ENCODE measurements around the gene VAT1. TPM values are rescaled to one million over a fixed set of nuclear protein-coding genes. Genes with fewer than 3 reads are reported as not detected.
"Not testable (repeated sequence)": the region's sequence is repeated elsewhere in the genome, so short reads cannot be mapped to it uniquely, and the experiment has no call there.

Gene VAT1
- 172 TPM for polyA plus RNA-seq (2013, experiment 1 of 4)
- 167 TPM for polyA plus RNA-seq (2013, experiment 2 of 4)
- 123 TPM for polyA plus RNA-seq (2013, experiment 3 of 4)
- polyA plus RNA-seq (2013, experiment 4 of 4), result 142 TPM

GRCh38 chr17:43021741-43022512 is at the start of gene VAT1:
Gene VAT1, minus strand, starts transcription at chr17:43022385. Its CDS starts 63 bp downstream, at chr17:43022322.
- H3K36me3 ChIP-seq (ENCODE audit: control insufficient read depth, insufficient read depth, low read length), result peaks cover 5% of the 10 kb centered on the region
- WGBS, 2 experiments, result 0% methylated on average over 78 to 80 of the region's 80 CpGs
- H3K9me3 ChIP-seq (ENCODE audit: control insufficient read depth, low read length), result no peaks in the 10 kb centered on the region
- no peaks in the 10 kb centered on the region for H3K27me3 ChIP-seq (ENCODE audit: control insufficient read depth, insufficient read depth, low read length, poor library complexity, severe bottlenecking)
- peaks cover 34% of the 10 kb centered on the region for H3K4me1 ChIP-seq (ENCODE audit: control insufficient read depth, insufficient read depth, low read length)
- H3K4me3 ChIP-seq (ENCODE audit: insufficient read depth, low read depth, low read length), result peak within 1 kb of the TSS; percentile 97
- peak within 1 kb of the TSS; percentile 81 for H3K27ac ChIP-seq (ENCODE audit: insufficient read depth, low read depth, low read length, poor library complexity, severe bottlenecking)

GRCh38 chr17:43070872-43071271 is 48.7 kb upstream of the VAT1 start:
- Histone ChIP-seq H3K9me3 (ENCODE audit: control insufficient read depth, low read length) (no peaks in the 10 kb centered on the region), H3K36me3 (ENCODE audit: control insufficient read depth, insufficient read depth, low read length) (peaks cover 3% of the 10 kb centered on the region), H3K27me3 (ENCODE audit: control insufficient read depth, insufficient read depth, low read length, poor library complexity, severe bottlenecking) (no peaks in the 10 kb centered on the region), H3K4me3 (ENCODE audit: insufficient read depth, low read depth, low read length) (no peak overlapping the region), H3K4me1 (ENCODE audit: control insufficient read depth, insufficient read depth, low read length) (no peaks in the 10 kb centered on the region), H3K27ac (ENCODE audit: insufficient read depth, low read depth, low read length, poor library complexity, severe bottlenecking) (no peak overlapping the region)
- 93 to 96% methylated on average over 1 of the region's 1 CpG for WGBS, 2 experiments

GRCh38 chr17:43070257-43070656 is 48.1 kb upstream of the VAT1 start:
- 90 to 97% methylated on average over 1 of the region's 1 CpG for WGBS, 2 experiments
- Histone ChIP-seq H3K36me3 (ENCODE audit: control insufficient read depth, insufficient read depth, low read length) (peaks cover 3% of the 10 kb centered on the region), H3K4me1 (ENCODE audit: control insufficient read depth, insufficient read depth, low read length) (no peaks in the 10 kb centered on the region), H3K4me3 (ENCODE audit: insufficient read depth, low read depth, low read length) (no peak overlapping the region), H3K27me3 (ENCODE audit: control insufficient read depth, insufficient read depth, low read length, poor library complexity, severe bottlenecking) (no peaks in the 10 kb centered on the region), H3K27ac (ENCODE audit: insufficient read depth, low read depth, low read length, poor library complexity, severe bottlenecking) (no peak overlapping the region), H3K9me3 (ENCODE audit: control insufficient read depth, low read length) (no peaks in the 10 kb centered on the region)

GRCh38 chr17:43069368-43069898 is 47.2 kb upstream of the VAT1 start:
- Histone ChIP-seq H3K4me1 (ENCODE audit: control insufficient read depth, insufficient read depth, low read length) (no peaks in the 10 kb centered on the region), H3K27me3 (ENCODE audit: control insufficient read depth, insufficient read depth, low read length, poor library complexity, severe bottlenecking) (no peaks in the 10 kb centered on the region), H3K36me3 (ENCODE audit: control insufficient read depth, insufficient read depth, low read length) (peaks cover 3% of the 10 kb centered on the region), H3K4me3 (ENCODE audit: insufficient read depth, low read depth, low read length) (no peak overlapping the region), H3K9me3 (ENCODE audit: control insufficient read depth, low read length) (no peaks in the 10 kb centered on the region), H3K27ac (ENCODE audit: insufficient read depth, low read depth, low read length, poor library complexity, severe bottlenecking) (no peak overlapping the region)
- 95 to 98% methylated on average over 3 of the region's 3 CpGs for WGBS, 2 experiments

GRCh38 chr17:43068570-43069367 is 46.6 kb upstream of the VAT1 start:
- no peaks in the 10 kb centered on the region for H3K9me3 ChIP-seq (ENCODE audit: control insufficient read depth, low read length)
- H3K4me1 ChIP-seq (ENCODE audit: control insufficient read depth, insufficient read depth, low read length), result no peaks in the 10 kb centered on the region
- no peaks in the 10 kb centered on the region for H3K27me3 ChIP-seq (ENCODE audit: control insufficient read depth, insufficient read depth, low read length, poor library complexity, severe bottlenecking)
- H3K27ac ChIP-seq (ENCODE audit: insufficient read depth, low read depth, low read length, poor library complexity, severe bottlenecking), result no peak overlapping the region
- H3K36me3 ChIP-seq (ENCODE audit: control insufficient read depth, insufficient read depth, low read length), result peaks cover 3% of the 10 kb centered on the region
- no peak overlapping the region for H3K4me3 ChIP-seq (ENCODE audit: insufficient read depth, low read depth, low read length)
- 95 to 96% methylated on average over 6 of the region's 6 CpGs for WGBS, 2 experiments

GRCh38 chr17:43062984-43063638 is 40.9 kb upstream of the VAT1 start:
- 89 to 92% methylated on average over 10 of the region's 10 CpGs for WGBS, 2 experiments
- H3K9me3 ChIP-seq (ENCODE audit: control insufficient read depth, low read length), result no peaks in the 10 kb centered on the region
- no peak overlapping the region for H3K27ac ChIP-seq (ENCODE audit: insufficient read depth, low read depth, low read length, poor library complexity, severe bottlenecking)
- H3K4me1 ChIP-seq (ENCODE audit: control insufficient read depth, insufficient read depth, low read length), result no peaks in the 10 kb centered on the region
- no peak overlapping the region for H3K4me3 ChIP-seq (ENCODE audit: insufficient read depth, low read depth, low read length)
- peaks cover 5% of the 10 kb centered on the region for H3K36me3 ChIP-seq (ENCODE audit: control insufficient read depth, insufficient read depth, low read length)
- no peaks in the 10 kb centered on the region for H3K27me3 ChIP-seq (ENCODE audit: control insufficient read depth, insufficient read depth, low read length, poor library complexity, severe bottlenecking)

GRCh38 chr17:43056051-43056450 is 33.9 kb upstream of the VAT1 start:
- 89 to 94% methylated on average over 7 of the region's 7 CpGs for WGBS, 2 experiments
- H3K36me3 ChIP-seq (ENCODE audit: control insufficient read depth, insufficient read depth, low read length), result peaks cover 30% of the 10 kb centered on the region

GRCh38 chr17:43053008-43053407 is 30.8 kb upstream of the VAT1 start:
- H3K4me3 ChIP-seq (ENCODE audit: insufficient read depth, low read depth, low read length); H3K27me3 ChIP-seq (ENCODE audit: control insufficient read depth, insufficient read depth, low read length, poor library complexity, severe bottlenecking); H3K27ac ChIP-seq (ENCODE audit: insufficient read depth, low read depth, low read length, poor library complexity, severe bottlenecking); H3K9me3 ChIP-seq (ENCODE audit: control insufficient read depth, low read length); H3K4me1 ChIP-seq (ENCODE audit: control insufficient read depth, insufficient read depth, low read length): not testable (repeated sequence)
- peaks cover 32% of the 10 kb centered on the region for H3K36me3 ChIP-seq (ENCODE audit: control insufficient read depth, insufficient read depth, low read length)
- 95 to 96% methylated on average over 7 of the region's 7 CpGs for WGBS, 2 experiments

More at GRCh38 chr17:43056051-43056450, 33.9 kb upstream of the VAT1 start:
- no peaks in the 10 kb centered on the region for H3K9me3 ChIP-seq (ENCODE audit: control insufficient read depth, low read length)
- H3K27ac ChIP-seq (ENCODE audit: insufficient read depth, low read depth, low read length, poor library complexity, severe bottlenecking), result no peak overlapping the region
- no peaks in the 10 kb centered on the region for H3K27me3 ChIP-seq (ENCODE audit: control insufficient read depth, insufficient read depth, low read length, poor library complexity, severe bottlenecking)
- H3K4me3 ChIP-seq (ENCODE audit: insufficient read depth, low read depth, low read length), result no peak overlapping the region
- no peaks in the 10 kb centered on the region for H3K4me1 ChIP-seq (ENCODE audit: control insufficient read depth, insufficient read depth, low read length)

GRCh38 chr17:43051969-43052368 is 29.8 kb upstream of the VAT1 start:
- Histone ChIP-seq H3K36me3 (ENCODE audit: control insufficient read depth, insufficient read depth, low read length) (peaks cover 30% of the 10 kb centered on the region), H3K4me3 (ENCODE audit: insufficient read depth, low read depth, low read length) (no peak overlapping the region), H3K4me1 (ENCODE audit: control insufficient read depth, insufficient read depth, low read length) (no peaks in the 10 kb centered on the region), H3K27ac (ENCODE audit: insufficient read depth, low read depth, low read length, poor library complexity, severe bottlenecking) (no peak overlapping the region), H3K27me3 (ENCODE audit: control insufficient read depth, insufficient read depth, low read length, poor library complexity, severe bottlenecking) (no peaks in the 10 kb centered on the region), H3K9me3 (ENCODE audit: control insufficient read depth, low read length) (no peaks in the 10 kb centered on the region)
- WGBS, 2 experiments, result 87 to 100% methylated on average over 1 of the region's 1 CpG

Data from ectodermal cell (in vitro differentiated cells).